K562 (cell line): Measurements from ENCODE around the gene SMAD3. TPM values are rescaled to one million over a fixed set of nuclear protein-coding genes. Genes with fewer than 3 reads are reported as not detected.

ENCODE experiments used
- ATAC-seq: fragments of 200-7000 bp; cut with Tn5 transposase; 3 replicates; pipeline ENCODE4 v1.9.1; 2020; ENCODE audit warnings: moderate library complexity
- BruUV-seq: library from RNA; stranded (reverse); fragments of 400-500 nt; replicated peaks from 2 replicates; lab custom pipeline; 2021; lab: Mats Ljungman, UMichigan
- CTCF ChIA-PET: fragments of 300-600 bp; formaldehyde crosslinking; extraction: SDS; loops from one replicate; lab custom pipeline; 2021; ENCODE audit warnings: low intra/inter-chr PET ratio; lab: Yijun Ruan, JAX
- POLR2A ChIA-PET: fragments of 300-600, 350-650 bp; sonication (Branson Sonifier 250); formaldehyde crosslinking; extraction: SDS; loops from one replicate; lab custom pipeline; 2021; ENCODE audit warnings: antibody characterized with exemption, inconsistent platforms; lab: Yijun Ruan, JAX
- DNase-seq, 4 experiments: peaks; one replicate each; pipeline versions ENCODE4 v3.0.0 to v3.0.0-alpha.2; 2011 to 2018; ENCODE audit warnings: low spot score in 3 of 4, mixed read lengths in 3 of 4; ENCODE audit errors: extremely low read depth in 1 of 4
- FAIRE-seq: peaks from 2 replicates; lab custom pipeline; 2011; peaks lifted over from hg19 to GRCh38; lab: Jason Lieb, UNC
- H2AFZ ChIP-seq: 2 replicates; pipeline ENCODE4 v1.6.0; 2011; ENCODE audit warnings: low read depth, low read length, control low read depth, inconsistent platforms
- H3K27ac ChIP-seq: fragments of 200-600 bp; 3 replicates; pipeline ENCODE4 v1.8.0; 2011; ENCODE audit warnings: low read depth, mild to moderate bottlenecking, control low read depth, inconsistent platforms, low read length, moderate library complexity, mixed read lengths; ENCODE audit errors: extremely low read depth
- H3K27me3 ChIP-seq, 2 experiments: fragments of 300-600 bp in 1 of 2; 2 replicates in 1 of 2; 3 replicates in 1 of 2; pipeline versions ENCODE4 v1.6.0 to v1.8.0; 2011; ENCODE audit warnings: inconsistent platforms in 2 of 2, low read length in 2 of 2, mild to moderate bottlenecking in 1 of 2, mixed read lengths in 1 of 2, moderate library complexity in 1 of 2; ENCODE audit not compliant: control insufficient read depth in 2 of 2, insufficient read depth in 2 of 2
- H3K36me3 ChIP-seq: fragments of 300-600 bp; 3 replicates; pipeline ENCODE4 v1.8.0; 2011; ENCODE audit warnings: mild to moderate bottlenecking, low read length, inconsistent platforms; ENCODE audit not compliant: control insufficient read depth, insufficient read depth
- H3K4me1 ChIP-seq, 2 experiments: fragments of 200-600 bp in 1 of 2; replicated peaks in 1 of 2; 2 replicates in 1 of 2; 3 replicates in 1 of 2; pipeline versions ENCODE4 v1.5.1 to v1.8.0; 2011; ENCODE audit warnings: inconsistent platforms in 2 of 2, low read length in 2 of 2, mild to moderate bottlenecking in 1 of 2, mixed read lengths in 1 of 2, moderate library complexity in 1 of 2; ENCODE audit not compliant: control insufficient read depth in 2 of 2, insufficient read depth in 2 of 2
- H3K4me2 ChIP-seq: 2 replicates; pipeline ENCODE4 v1.6.1; 2011; ENCODE audit warnings: low read length, control low read depth, inconsistent platforms, mixed read lengths; ENCODE audit not compliant: insufficient read depth
- H3K4me3 ChIP-seq: fragments of 200-600 bp; sonication (generic), shearing (Covaris generic); 2 replicates; pipeline ENCODE4 v1.5.1; 2016; ENCODE audit warnings: control low read depth, inconsistent platforms
- H3K79me2 ChIP-seq: fragments of 200-600 bp; 3 replicates; pipeline ENCODE4 v1.8.0; 2011; ENCODE audit warnings: low read length, inconsistent platforms; ENCODE audit not compliant: control insufficient read depth, insufficient read depth
- H3K9ac ChIP-seq, 2 experiments: 2 replicates each; pipeline versions ENCODE4 v1.6.0 to v1.6.1; 2011; ENCODE audit warnings: low read depth in 2 of 2, low read length in 2 of 2, control low read depth in 1 of 2, inconsistent platforms in 1 of 2, mild to moderate bottlenecking in 1 of 2, mixed read lengths in 1 of 2; ENCODE audit not compliant: insufficient read depth in 1 of 2
- H3K9me1 ChIP-seq: one replicate; pipeline ENCODE4 v1.6.0; 2011; ENCODE audit warnings: inconsistent platforms, mild to moderate bottlenecking, low read length, moderate library complexity; ENCODE audit not compliant: control insufficient read depth, insufficient read depth
- H3K9me3 ChIP-seq: replicated peaks from 2 replicates; pipeline ENCODE4 v1.5.1; 2011; ENCODE audit warnings: low read depth, low read length, inconsistent platforms; ENCODE audit not compliant: control insufficient read depth, insufficient read depth
- H4K20me1 ChIP-seq: replicated peaks from 2 replicates; pipeline ENCODE4 v1.6.1; 2011; ENCODE audit warnings: low read length, inconsistent platforms, mixed read lengths; ENCODE audit not compliant: control insufficient read depth, insufficient read depth
- KLF1 ChIP-seq: fragments of 450-650 bp; IDR thresholded peaks from 2 replicates; pipeline ENCODE4 v1.6.1; 2016; ENCODE audit warnings: missing genetic modification characterization, missing compliant biosample characterization
- NFYB ChIP-seq: IDR thresholded peaks from 2 replicates; pipeline ENCODE4 v1.6.1; 2011; ENCODE audit warnings: mild to moderate bottlenecking, moderate library complexity; ENCODE audit not compliant: insufficient read length; ENCODE audit errors: extremely low read depth
- NR2C2 ChIP-seq, 2 experiments: fragments of 200-800 bp in 1 of 2; sonication (Bioruptor generic) in 1 of 2; sonication (generic) in 1 of 2; formaldehyde crosslinking in 1 of 2; IDR thresholded peaks; 2 replicates each; pipeline versions ENCODE4 v1.6.1 to v1.8.0; 2016 to 2022; ENCODE audit warnings: mild to moderate bottlenecking in 1 of 2, missing compliant biosample characterization in 1 of 2, missing genetic modification characterization in 1 of 2, missing genetic modification reagents in 1 of 2
- POLR2AphosphoS2 ChIP-seq: IDR thresholded peaks from 2 replicates; pipeline ENCODE4 v1.6.1; 2012; ENCODE audit warnings: low read length, improper control_type of control experiment
- SRSF1 ChIP-seq: fragments of 200-400 bp; formaldehyde crosslinking; IDR thresholded peaks from 2 replicates; pipeline ENCODE4 v1.6.1; 2017; ENCODE audit warnings: mild to moderate bottlenecking, low read depth, low read length, moderate library complexity
- ZNF134 ChIP-seq: fragments of 250-450 bp; sonication (Bioruptor Pico); conservative IDR thresholded peaks from 2 replicates; pipeline ENCODE4 v1.4.0; 2020
- ZNF174 ChIP-seq: fragments of 250-450 bp; sonication (Bioruptor Pico); IDR thresholded peaks from 2 replicates; pipeline ENCODE4 v1.4.0; 2020; ENCODE audit warnings: mild to moderate bottlenecking
- WGBS: fragments of 100-300 bp; shearing (Covaris generic); methylation state at CpG from one replicate; pipeline ENCODE4 v1.1.6; 2016; ENCODE audit warnings: low coverage, mixed read lengths; ENCODE audit not compliant: insufficient coverage; ENCODE audit errors: missing lambda C conversion rate; 5-methylcytosine and 5-hydroxymethylcytosine counted together
- in situ Hi-C: fragments of 300-500 bp; cut with MboI; formaldehyde crosslinking; loops from 4 replicates; pipeline ENCODE4 v1.15.0; 2018; ENCODE audit warnings: inconsistent platforms, mixed read lengths
- intact Hi-C: fragments of 100-400 bp; cut with micrococcal nuclease; formaldehyde crosslinking; loops from 2 replicates; pipeline ENCODE4 v1.14.2; 2022
- polyA plus RNA-seq, 8 experiments: library from polyadenylated mRNA; depleted of rRNA in 4 of 8; stranded (reverse) in 5 of 8; unstranded in 3 of 8; fragments of >200 nt; fragmentation: Nextera tagmentation in 2 of 8; fragmentation: Illumina TruSeq in 1 of 8; extraction: Ambion mirVana in 2 of 8; extraction: Trizol in 1 of 8; gene quantifications; 2 replicates each; pipeline versions ENCODE4 v1.2.1 to v1.2.3, GENCODE V29; 2011 to 2014; ENCODE audit warnings: inconsistent platforms in 1 of 8, missing spikeins in 1 of 8
- total RNA-seq, 7 experiments: library from RNA; depleted of rRNA in 6 of 7; stranded (reverse); fragments of >200 nt in 6 of 7; fragmentation: Illumina TruSeq in 2 of 7; extraction: Trizol in 2 of 7; gene quantifications; 2 replicates each; pipeline versions ENCODE4 v1.2.1 to v1.2.3, GENCODE V29; 2011 to 2021; ENCODE audit warnings: low replicate concordance in 1 of 7

SMAD3 gene
- total and polyA plus RNA-seq, 9 of the 15 experiments (the other 6 are each of a cell fraction or from before 2014, with no cell fraction given) = 4.3 to 39.2 (median 11.1) TPM

DNA sequence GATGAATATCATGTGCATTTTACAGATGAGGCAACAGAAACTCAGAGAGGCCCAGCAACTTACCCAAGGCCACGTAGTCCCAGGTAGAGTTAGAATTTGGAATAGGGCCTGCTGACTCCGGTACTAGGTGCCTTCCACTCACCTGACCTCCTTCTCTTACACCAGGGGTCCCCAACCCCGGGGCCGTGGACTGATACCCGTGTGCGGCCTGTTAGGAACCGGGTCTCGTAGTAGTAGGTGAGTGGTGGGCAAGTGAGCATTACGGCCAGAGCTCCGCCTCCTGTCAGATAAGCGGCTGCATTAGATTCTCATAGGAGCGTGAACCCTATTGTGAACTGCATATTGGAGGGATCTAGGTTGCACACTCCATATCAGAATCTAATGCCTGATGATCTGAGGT lies 64.8 kb downstream of the SMAD3 start:
- in situ Hi-C loops = no loop called here

GRCh38 chr15:67130673-67131601 lies 65.5 kb downstream of the SMAD3 start:
- Histone ChIP-seq H3K9me3 (no peaks in the 10 kb centered on the region), H3K27ac (no peak overlapping the region), H3K9ac (no peak overlapping the region; a peak in 1 of 4 replicates), H3K4me3 (no peak overlapping the region), H3K4me1 (peaks cover 6 to 36% of the 10 kb centered on the region in 2 experiments; a peak in 4 of 5 replicates), H4K20me1 (peaks cover 5% of the 10 kb centered on the region), H3K9me1 (no peaks in the 10 kb centered on the region), H2AFZ (no peak overlapping the region), H3K79me2 (peaks cover 38% of the 10 kb centered on the region), H3K4me2 (no peak overlapping the region), H3K36me3 (peaks cover 10% of the 10 kb centered on the region; the same call in 2 of the 3 replicates), H3K27me3 (no peaks in the 10 kb centered on the region; a peak in 1 of 5 replicates)
- CTCF ChIA-PET = no interaction called here
- ATAC-seq (no peak), FAIRE-seq (no peak), DNase-seq (no peak)
- POLR2A ChIA-PET = interaction anchor here (0.6 to 1.7 kb wide), 6 partner anchors 10 to 466 kb away, joined by 3 to 5 read pairs (median 3); no protein-coding TSS in a partner anchor
- in situ Hi-C loops (no loop called here), intact Hi-C loops (no loop called here)
- WGBS = 75% methylated on average over 14 of the region's 15 CpGs
- BruUV-seq = no TSS peak
- TF ChIP-seq NR2C2 (CRISPR knock-in tag; IDR thresholded peaks at IDR 0.05) (no peak), NR2C2 (tag; IDR thresholded peaks at IDR 0.05) (no peak), POLR2AphosphoS2 (no peak), ZNF174 (no peak), KLF1 (tag) (no peak)

More for the DNA sequence above, 64.8 kb downstream of the SMAD3 start:
- peaks cover 14 to 44% of the 10 kb centered on the region in 2 experiments for H3K4me1 ChIP-seq
- no peak overlapping the region for H3K9ac ChIP-seq
- no peak overlapping the region for H3K4me3 ChIP-seq
- ChIA-PET POLR2A (interaction anchor here (0.6 to 1.7 kb wide), 4 partner anchors 10 to 64 kb away, joined by 3 to 5 read pairs (median 3); no protein-coding TSS in a partner anchor), CTCF (no interaction called here)
- H3K9me3 ChIP-seq = no peaks in the 10 kb centered on the region
- no peak overlapping the region for H2AFZ ChIP-seq
- H3K27me3 ChIP-seq = no peaks in the 10 kb centered on the region; a peak in 1 of 5 replicates
- no peak overlapping the region for H3K27ac ChIP-seq
- BruUV-seq = no TSS peak
- H3K4me2 ChIP-seq = no peak overlapping the region
- H3K79me2 ChIP-seq = peaks cover 40% of the 10 kb centered on the region
- FAIRE-seq (no peak), ATAC-seq (no peak), DNase-seq (no peak)
- no peaks in the 10 kb centered on the region for H3K9me1 ChIP-seq
- H3K36me3 ChIP-seq = peaks cover 10% of the 10 kb centered on the region; the same call in 2 of the 3 replicates
- intact Hi-C loops = no loop called here
- peaks cover 5% of the 10 kb centered on the region for H4K20me1 ChIP-seq
- WGBS = 82% methylated on average over 12 of the region's 12 CpGs
- TF ChIP-seq NFYB = no peak
- TF ChIP-seq SRSF1 = no peak
- no peak for TF ChIP-seq ZNF134 (CRISPR knock-in tag)
